Renal cortex interstitium (tissue), 15 donors: Measurements from ENCODE around the gene RPS3. TPM values are rescaled to one million over a fixed set of nuclear protein-coding genes. Genes with fewer than 3 reads are reported as not detected.
"Not testable (repeated sequence)": the region's sequence is repeated elsewhere in the genome, so short reads cannot be mapped to it uniquely, and the experiment has no call there.

Experiments used
- DNase-seq, 11 donors: peaks; one replicate each; pipeline ENCODE4 v3.0.0-alpha.2; 2013; ENCODE audit warnings: low read depth in 9 of 11, low spot score in 4 of 11; ENCODE audit errors: extremely low read depth in 1 of 11
- long read RNA-seq, 16 experiments: transcript quantifications; one replicate each; lab custom pipeline, GENCODE V29; 2026
- polyA plus RNA-seq, 3 donors: library from polyadenylated mRNA; unstranded; fragments of 120-200 nt; gene quantifications; one replicate each; pipeline ENCODE4 v1.2.1, GENCODE V29; 2013; ENCODE audit not compliant: insufficient read length in 3 of 3

Gene RPS3
- 1,000 to 10,000 TPM; 2,435 to 2,872 (median 2,684) TPM for polyA plus RNA-seq
- long read RNA-seq, donor 1, transcript RPS3-209 (7 exons, 1,306 nt) = minor isoform, 32 of 1,236 reads
- long read RNA-seq, donor 1, transcript RPS3-217 (7 exons, 2,097 nt) = major isoform, 675 of 1,236 reads
- long read RNA-seq, donor 1, transcript RPS3-203 (6 exons, 866 nt) = minor isoform, 62 of 1,236 reads
- long read RNA-seq, donor 1, partial matches to known transcripts = 411 of 1,236 reads
- long read RNA-seq, donor 1, other reads (novel, unspliced or antisense) = 48 of 1,236 reads
- long read RNA-seq, donor 2, transcript RPS3-203 (6 exons, 866 nt) = minor isoform, 78 of 1,190 reads
- long read RNA-seq, donor 2, transcript RPS3-217 (7 exons, 2,097 nt) = major isoform, 562 of 1,190 reads
- long read RNA-seq, donor 2, transcript RPS3-214 (4 exons, 1,878 nt) = minor isoform, 6 of 1,190 reads
- long read RNA-seq, donor 2, partial matches to known transcripts = 418 of 1,190 reads
- long read RNA-seq, donor 2, other reads (novel, unspliced or antisense) = 117 of 1,190 reads
- long read RNA-seq, donor 3, transcript RPS3-202 (6 exons, 903 nt) = minor isoform, 6 of 1,875 reads
- long read RNA-seq, donor 3, transcript RPS3-214 (4 exons, 1,878 nt) = minor isoform, 15 of 1,875 reads
- long read RNA-seq, donor 3, transcript RPS3-217 (7 exons, 2,097 nt) = major isoform, 1,204 of 1,875 reads
- long read RNA-seq, donor 3, transcript RPS3-203 (6 exons, 866 nt) = minor isoform, 115 of 1,875 reads
- long read RNA-seq, donor 3, partial matches to known transcripts = 394 of 1,875 reads
- long read RNA-seq, donor 3, other reads (novel, unspliced or antisense) = 129 of 1,875 reads
- long read RNA-seq, donor 4, transcript RPS3-214 (4 exons, 1,878 nt) = minor isoform, 8 of 1,300 reads
- long read RNA-seq, donor 4, transcript RPS3-217 (7 exons, 2,097 nt) = major isoform, 938 of 1,300 reads
- long read RNA-seq, donor 4, transcript RPS3-216 (7 exons, 796 nt) = minor isoform, 5 of 1,300 reads
- long read RNA-seq, donor 4, transcript RPS3-203 (6 exons, 866 nt) = minor isoform, 54 of 1,300 reads
- long read RNA-seq, donor 4, partial matches to known transcripts = 273 of 1,300 reads
- long read RNA-seq, donor 4, other reads (novel, unspliced or antisense) = 17 of 1,300 reads
- long read RNA-seq, donor 5 = 0 reads
- long read RNA-seq, donor 6, transcript RPS3-214 (4 exons, 1,878 nt) = minor isoform, 12 of 1,498 reads
- long read RNA-seq, donor 6, transcript RPS3-203 (6 exons, 866 nt) = minor isoform, 142 of 1,498 reads
- long read RNA-seq, donor 6, transcript RPS3-217 (7 exons, 2,097 nt) = major isoform, 738 of 1,498 reads
- long read RNA-seq, donor 6, partial matches to known transcripts = 471 of 1,498 reads
- long read RNA-seq, donor 6, other reads (novel, unspliced or antisense) = 128 of 1,498 reads
- long read RNA-seq, donor 7, transcript RPS3-216 (7 exons, 796 nt) = minor isoform, 8 of 2,068 reads
- long read RNA-seq, donor 7, transcript RPS3-203 (6 exons, 866 nt) = minor isoform, 146 of 2,068 reads
- long read RNA-seq, donor 7, transcript RPS3-217 (7 exons, 2,097 nt) = major isoform, 1,140 of 2,068 reads
- long read RNA-seq, donor 7, transcript RPS3-214 (4 exons, 1,878 nt) = minor isoform, 17 of 2,068 reads
- long read RNA-seq, donor 7, partial matches to known transcripts = 600 of 2,068 reads
- long read RNA-seq, donor 7, other reads (novel, unspliced or antisense) = 149 of 2,068 reads
- long read RNA-seq, donor 8, transcript RPS3-216 (7 exons, 796 nt) = minor isoform, 12 of 3,534 reads
- long read RNA-seq, donor 8, transcript RPS3-214 (4 exons, 1,878 nt) = minor isoform, 17 of 3,534 reads
- long read RNA-seq, donor 8, transcript RPS3-217 (7 exons, 2,097 nt) = major isoform, 2,112 of 3,534 reads
- long read RNA-seq, donor 8, transcript RPS3-203 (6 exons, 866 nt) = minor isoform, 166 of 3,534 reads
- long read RNA-seq, donor 8, partial matches to known transcripts = 1,092 of 3,534 reads
- long read RNA-seq, donor 8, other reads (novel, unspliced or antisense) = 119 of 3,534 reads
- long read RNA-seq, donor 9, transcript RPS3-217 (7 exons, 2,097 nt) = major isoform, 907 of 1,379 reads
- long read RNA-seq, donor 9, transcript RPS3-203 (6 exons, 866 nt) = minor isoform, 87 of 1,379 reads
- long read RNA-seq, donor 9, transcript RPS3-214 (4 exons, 1,878 nt) = minor isoform, 8 of 1,379 reads
- long read RNA-seq, donor 9, partial matches to known transcripts = 298 of 1,379 reads
- long read RNA-seq, donor 9, other reads (novel, unspliced or antisense) = 69 of 1,379 reads
- long read RNA-seq, donor 10, transcript RPS3-203 (6 exons, 866 nt) = minor isoform, 130 of 1,671 reads
- long read RNA-seq, donor 10, transcript RPS3-217 (7 exons, 2,097 nt) = major isoform, 1,012 of 1,671 reads
- long read RNA-seq, donor 10, transcript RPS3-216 (7 exons, 796 nt) = minor isoform, 7 of 1,671 reads
- long read RNA-seq, donor 10, partial matches to known transcripts = 433 of 1,671 reads
- long read RNA-seq, donor 10, other reads (novel, unspliced or antisense) = 81 of 1,671 reads
- long read RNA-seq, donor 11, transcript RPS3-217 (7 exons, 2,097 nt) = major isoform, 642 of 911 reads
- long read RNA-seq, donor 11, transcript RPS3-214 (4 exons, 1,878 nt) = minor isoform, 7 of 911 reads
- long read RNA-seq, donor 11, transcript RPS3-203 (6 exons, 866 nt) = minor isoform, 33 of 911 reads
- long read RNA-seq, donor 11, partial matches to known transcripts = 196 of 911 reads
- long read RNA-seq, donor 11, other reads (novel, unspliced or antisense) = 24 of 911 reads
- long read RNA-seq, donor 12, transcript RPS3-203 (6 exons, 866 nt) = minor isoform, 34 of 909 reads
- long read RNA-seq, donor 12, transcript RPS3-217 (7 exons, 2,097 nt) = major isoform, 458 of 909 reads
- long read RNA-seq, donor 12, partial matches to known transcripts = 406 of 909 reads
- long read RNA-seq, donor 12, other reads (novel, unspliced or antisense) = 5 of 909 reads
- long read RNA-seq, donor 13 = 0 reads
- long read RNA-seq, donor 14, transcript RPS3-217 (7 exons, 2,097 nt) = major isoform, 865 of 1,415 reads
- long read RNA-seq, donor 14, transcript RPS3-214 (4 exons, 1,878 nt) = minor isoform, 9 of 1,415 reads
- long read RNA-seq, donor 14, transcript RPS3-203 (6 exons, 866 nt) = minor isoform, 97 of 1,415 reads
- long read RNA-seq, donor 14, partial matches to known transcripts = 302 of 1,415 reads
- long read RNA-seq, donor 14, other reads (novel, unspliced or antisense) = 131 of 1,415 reads
- long read RNA-seq, donor 15, transcript RPS3-217 (7 exons, 2,097 nt) = major isoform, 406 of 605 reads
- long read RNA-seq, donor 15, transcript RPS3-203 (6 exons, 866 nt) = minor isoform, 50 of 605 reads
- long read RNA-seq, donor 15, partial matches to known transcripts = 114 of 605 reads
- long read RNA-seq, donor 15, other reads (novel, unspliced or antisense) = 25 of 605 reads
- long read RNA-seq, donor 16, transcript RPS3-203 (6 exons, 866 nt) = minor isoform, 148 of 3,285 reads
- long read RNA-seq, donor 16, transcript RPS3-217 (7 exons, 2,097 nt) = major isoform, 2,369 of 3,285 reads
- long read RNA-seq, donor 16, transcript RPS3-214 (4 exons, 1,878 nt) = minor isoform, 9 of 3,285 reads
- long read RNA-seq, donor 16, transcript RPS3-209 (7 exons, 1,306 nt) = minor isoform, 9 of 3,285 reads
- long read RNA-seq, donor 16, partial matches to known transcripts = 598 of 3,285 reads
- long read RNA-seq, donor 16, other reads (novel, unspliced or antisense) = 139 of 3,285 reads

GRCh38 chr11:75399344-75400145, at the start of gene RPS3:
Gene RPS3 (plus strand): TSS chr11:75399518. CDS start chr11:75399548, 30 bp downstream.
- peak; percentile 81 to 93 (median 90) for DNase-seq

GRCh38 chr11:75349521-75350116, 49.7 kb upstream of the RPS3 start:
- DNase-seq = no peak

GRCh38 chr11:75350122-75350742, 49.1 kb upstream of the RPS3 start:
- DNase-seq = no peak

- DNase-seq = no peak
Measured at GRCh38 chr11:75350743-75351540, 48.4 kb upstream of the RPS3 start.

- DNase-seq = no peak
Measured at GRCh38 chr11:75351541-75351790, 47.9 kb upstream of the RPS3 start, which contains the start of gene ARRB1. Gene ARRB1 (minus strand): TSS chr11:75351661. CDS start chr11:75351607, 54 bp downstream.

GRCh38 chr11:75351791-75352587, 47.3 kb upstream of the RPS3 start:
- no peak for DNase-seq

GRCh38 chr11:75352588-75353206, 46.6 kb upstream of the RPS3 start:
- no peak for DNase-seq

GRCh38 chr11:75355051-75355450, 44.3 kb upstream of the RPS3 start:
- no peak for DNase-seq

GRCh38 chr11:75356613-75357012, 42.7 kb upstream of the RPS3 start:
- DNase-seq = no peak

- not testable (repeated sequence) for DNase-seq
Measured at GRCh38 chr11:75362285-75362684, 37.0 kb upstream of the RPS3 start.

GRCh38 chr11:75365711-75366181, 33.6 kb upstream of the RPS3 start:
- no peak for DNase-seq
